AG08396 (cell line): ENCODE results near the gene MID1.

Experiments
- DNase-seq: peaks from one replicate; pipeline ENCODE4 v3.0.0; 2012; ENCODE audit warnings: low spot score, mixed read lengths

The MID1 gene

GRCh38 chrX:10485326-10485725 lies 135.1 kb downstream of the MID1 start:
- DNase-seq: no peak

- DNase-seq: no peak
Observed at GRCh38 chrX:10484683-10485247, 135.6 kb downstream of the MID1 start.

GRCh38 chrX:10483191-10483831 lies 137.1 kb downstream of the MID1 start:
- DNase-seq: no peak

GRCh38 chrX:10482708-10483107 lies 137.7 kb downstream of the MID1 start:
- DNase-seq: no peak

GRCh38 chrX:10482261-10482660 lies 138.1 kb downstream of the MID1 start:
- no peak for DNase-seq

- DNase-seq: no peak
Observed at GRCh38 chrX:10480861-10481260, 139.5 kb downstream of the MID1 start.

GRCh38 chrX:10479508-10479907 lies 140.9 kb downstream of the MID1 start:
- no peak for DNase-seq

GRCh38 chrX:10477525-10477924 lies 142.9 kb downstream of the MID1 start:
- no peak for DNase-seq

- no peak for DNase-seq
Observed at GRCh38 chrX:10474913-10475568, 145.3 kb downstream of the MID1 start.

- DNase-seq: no peak
Observed at GRCh38 chrX:10474510-10474909, 145.9 kb downstream of the MID1 start.

- no peak for DNase-seq
Observed at GRCh38 chrX:10471418-10471817, 149.0 kb downstream of the MID1 start.

GRCh38 chrX:10470009-10470408 lies 150.4 kb downstream of the MID1 start:
- no peak for DNase-seq

GRCh38 chrX:10467793-10468192 lies 152.6 kb downstream of the MID1 start:
- no peak for DNase-seq

- no peak for DNase-seq
Observed at GRCh38 chrX:10465254-10465653, 155.1 kb downstream of the MID1 start.

- peak; percentile 54 for DNase-seq
Observed at GRCh38 chrX:10457092-10457491, 163.3 kb downstream of the MID1 start.

GRCh38 chrX:10453945-10454344 lies 166.4 kb downstream of the MID1 start:
- no peak for DNase-seq

- no peak for DNase-seq
Observed at GRCh38 chrX:10450959-10451355, 169.4 kb downstream of the MID1 start.

- peak; percentile 8 for DNase-seq
Observed at GRCh38 chrX:10450229-10450958, 170.0 kb downstream of the MID1 start.

GRCh38 chrX:10447564-10448214 lies 172.7 kb downstream of the MID1 start:
- peak; percentile 11 for DNase-seq

GRCh38 chrX:10444204-10444603 lies 176.2 kb downstream of the MID1 start:
- no peak for DNase-seq

- no peak for DNase-seq
Observed at GRCh38 chrX:10441464-10441863, 178.9 kb downstream of the MID1 start.

GRCh38 chrX:10433296-10433965 lies 187.0 kb downstream of the MID1 start:
- DNase-seq: no peak
